ENCODE measurements around the gene TAS1R2. TPM values are rescaled to one million over a fixed set of nuclear protein-coding genes. Genes with fewer than 3 reads are reported as not detected.

Gene TAS1R2
- total RNA-seq, 2 donors from 2014 or later: not detected

- no peak overlapping the region for H3K4me3 ChIP-seq
- H3K4me1 ChIP-seq (ENCODE audit: control insufficient read depth in 1 of 2, low read depth in 2 of 2): no peaks in the 10 kb centered on the region
- DNase-seq (ENCODE audit: low spot score) (no peak), ATAC-seq (ENCODE audit: insufficient number of reproducible peaks, low FRiP score, low read depth) (no peak)
- no peaks in the 10 kb centered on the region for H3K36me3 ChIP-seq
- no peak for TF ChIP-seq CTCF (IDR thresholded peaks at IDR 0.05)
- no peak overlapping the region for H3K27ac ChIP-seq
- H3K9me3 ChIP-seq: no peaks in the 10 kb centered on the region
- H3K27me3 ChIP-seq (replicated peaks; ENCODE audit: insufficient read depth): no peaks in the 10 kb centered on the region
Observed at GRCh38 chr1:18809953-18810899, 49.2 kb downstream of the TAS1R2 start.

- no peak for TF ChIP-seq CTCF (IDR thresholded peaks at IDR 0.05)
- no peak for DNase-seq (ENCODE audit: low spot score)
Observed at GRCh38 chr1:18808550-18808949, 50.9 kb downstream of the TAS1R2 start.

GRCh38 chr1:18807334-18808063, 52.0 kb downstream of the TAS1R2 start:
- DNase-seq (ENCODE audit: low spot score): no peak
- TF ChIP-seq CTCF (IDR thresholded peaks at IDR 0.05): no peak
- ATAC-seq (ENCODE audit: insufficient number of reproducible peaks, low FRiP score, low read depth): no peak
- no peak overlapping the region for H3K27ac ChIP-seq
- no peaks in the 10 kb centered on the region for H3K36me3 ChIP-seq
- no peaks in the 10 kb centered on the region for H3K4me1 ChIP-seq (ENCODE audit: control insufficient read depth in 1 of 2, low read depth in 2 of 2)
- H3K27me3 ChIP-seq (replicated peaks; ENCODE audit: insufficient read depth): no peaks in the 10 kb centered on the region
- H3K4me3 ChIP-seq: no peak overlapping the region
- no peaks in the 10 kb centered on the region for H3K9me3 ChIP-seq

More at GRCh38 chr1:18808550-18808949, 50.9 kb downstream of the TAS1R2 start:
- Histone ChIP-seq H3K4me3 (no peak overlapping the region), H3K9me3 (no peaks in the 10 kb centered on the region), H3K27me3 (replicated peaks; ENCODE audit: insufficient read depth) (no peaks in the 10 kb centered on the region), H3K36me3 (no peaks in the 10 kb centered on the region), H3K27ac (no peak overlapping the region), H3K4me1 (ENCODE audit: control insufficient read depth in 1 of 2, low read depth in 2 of 2) (no peaks in the 10 kb centered on the region)
- no peak for ATAC-seq (ENCODE audit: insufficient number of reproducible peaks, low FRiP score, low read depth)

GRCh38 chr1:18805925-18806849, 53.3 kb downstream of the TAS1R2 start:
- DNase-seq (ENCODE audit: low spot score) (no peak), ATAC-seq (ENCODE audit: insufficient number of reproducible peaks, low FRiP score, low read depth) (no peak)
- Histone ChIP-seq H3K27me3 (replicated peaks; ENCODE audit: insufficient read depth) (no peaks in the 10 kb centered on the region), H3K4me1 (ENCODE audit: control insufficient read depth in 1 of 2, low read depth in 2 of 2) (no peaks in the 10 kb centered on the region), H3K9me3 (no peaks in the 10 kb centered on the region), H3K4me3 (no peak overlapping the region), H3K27ac (no peak overlapping the region), H3K36me3 (no peaks in the 10 kb centered on the region)
- no peak for TF ChIP-seq CTCF (IDR thresholded peaks at IDR 0.05)

Data from thoracic aorta (tissue), 2 donors.